Psoas muscle (tissue), 8 donors: ENCODE results near the gene ARHGEF4. TPM values are rescaled to one million over a fixed set of nuclear protein-coding genes. Genes with fewer than 3 reads are reported as not detected.

Experiments
- ATAC-seq, 4 donors: fragments of 200-7000 bp; cut with Tn5 transposase; one replicate each; pipeline ENCODE4 v1.9.1; 2020; ENCODE audit warnings: moderate library complexity in 3 of 4, mild to moderate bottlenecking in 2 of 4
- DNase-seq, 2 donors: peaks; one replicate each; pipeline ENCODE4 v3.0.0-alpha.2; 2020
- H3K27ac ChIP-seq: fragments of 200-600 bp; one replicate; pipeline ENCODE4 v1.8.0; 2022
- H3K27me3 ChIP-seq, 3 donors: fragments of 200-600 bp in 1 of 3; one replicate each; pipeline versions ENCODE4 v1.6.1 to v1.8.0; 2013 to 2022; ENCODE audit warnings: low read length in 2 of 3, mild to moderate bottlenecking in 2 of 3, moderate library complexity in 1 of 3; ENCODE audit not compliant: insufficient read depth in 3 of 3
- H3K36me3 ChIP-seq, 2 donors: fragments of 200-600 bp in 1 of 2; one replicate each; pipeline versions ENCODE4 v1.6.1 to v1.8.0; 2013 to 2022; ENCODE audit warnings: low read depth in 1 of 2, mild to moderate bottlenecking in 1 of 2, moderate library complexity in 1 of 2; ENCODE audit not compliant: insufficient read depth in 1 of 2
- H3K4me1 ChIP-seq: fragments of 200-600 bp; one replicate; pipeline ENCODE4 v1.8.0; 2022
- H3K4me3 ChIP-seq: fragments of 200-600 bp; one replicate; pipeline ENCODE4 v1.8.0; 2022; ENCODE audit warnings: mild to moderate bottlenecking
- H3K9me3 ChIP-seq: fragments of 200-600 bp; one replicate; pipeline ENCODE4 v1.8.0; 2022
- CTCF ChIP-seq: fragments of 200-600 bp; IDR thresholded peaks from one replicate; pipeline ENCODE4 v1.8.0; 2022; ENCODE audit warnings: antibody characterized with exemption
- WGBS, 3 donors: extraction: QIAGEN DNeasy Blood & Tissue Kit; methylation state at CpG; one replicate each; pipeline versions ENCODE4 v1.1.6 to v1.1.7; 2013; 5-methylcytosine and 5-hydroxymethylcytosine counted together
- intact Hi-C, 2 donors: fragments of 100-400 bp; cut with DNase I; formaldehyde crosslinking; loops; one replicate each; pipeline versions ENCODE4 v1.11.0 to v1.14.2; 2022
- polyA plus RNA-seq, 3 donors: library from polyadenylated mRNA; stranded (reverse); fragments of 200-250 nt; gene quantifications; one replicate each; pipeline ENCODE4 v1.2.3, GENCODE V29; 2013
- total RNA-seq, 4 donors: library from RNA; stranded (reverse); fragmentation: NEBNext Ultra II Directional in 2 of 4; extraction: Animal tissue kit (Norgen Biotek cat#: 25700) in 2 of 4; gene quantifications; one replicate each; pipeline versions ENCODE4 v1.2.1 to v1.2.4, GENCODE V29; 2021 to 2023
- donor health status: healthy with polysubstance abuse.
- donor health status: DM: no; HTN: no; CAD: no; lungs with moderate emphysema.
- donor health status: Bipolar disorder and iron deficiency.
- donor health status: healthy.
- donor health status: DM: yes; HTN: yes; CAD: no.
- donor health status: DM: no; HTN: no; CAD: no.
- donor health status: DM: no; HTN: no; CAD: no.
- donor health status: DM: yes; HTN: yes; CAD: no.

The ARHGEF4 gene
- total and polyA plus RNA-seq, 7 donors = 0.63 to 6.9 (median 3.7) TPM

- Histone ChIP-seq H3K36me3 (no peaks in the 10 kb centered on the region), H3K4me3 (no peak overlapping the region), H3K4me1 (no peaks in the 10 kb centered on the region), H3K9me3 (no peaks in the 10 kb centered on the region), H3K27me3 (peaks cover 0 to 4% (median 0%) of the 10 kb centered on the region in 3 donors), H3K27ac (no peak overlapping the region)
- 47 to 49% (median 48%) methylated on average over 4 of the region's 4 CpGs for WGBS, 3 donors
- intact Hi-C loops = loop anchor here in 1 of 2 donors (10.0 kb wide), 1 partner anchor 353 kb away; no protein-coding TSS in a partner anchor
- DNase-seq (no peak), ATAC-seq (no peak)
- TF ChIP-seq CTCF = no peak
Measured at GRCh38 chr2:130791617-130791939, 45.1 kb upstream of the ARHGEF4 start.

- TF ChIP-seq CTCF = no peak
- intact Hi-C loops = loop anchor here (5.0 to 10.0 kb wide), 3 partner anchors 77 to 357 kb away; no protein-coding TSS in a partner anchor
- DNase-seq (no peak), ATAC-seq (no peak)
- no peaks in the 10 kb centered on the region for H3K9me3 ChIP-seq
- no peaks in the 10 kb centered on the region for H3K36me3 ChIP-seq
- H3K27ac ChIP-seq = no peak overlapping the region
- WGBS, 3 donors = 47 to 52% (median 48%) methylated on average over 2 of the region's 2 CpGs
- H3K4me3 ChIP-seq = no peak overlapping the region
- no peaks in the 10 kb centered on the region for H3K4me1 ChIP-seq
- peaks cover 0 to 4% (median 0%) of the 10 kb centered on the region in 3 donors for H3K27me3 ChIP-seq
Measured at GRCh38 chr2:130795431-130795830, 41.3 kb upstream of the ARHGEF4 start.

- whole genome bisulfite sequencing, 3 donors = 71 to 80% (median 75%) methylated on average over 3 of the region's 3 CpGs
- Histone ChIP-seq H3K4me3 (no peak overlapping the region), H3K9me3 (no peaks in the 10 kb centered on the region), H3K27ac (no peak overlapping the region), H3K36me3 (no peaks in the 10 kb centered on the region), H3K27me3 (peaks cover 0 to 4% (median 0%) of the 10 kb centered on the region in 3 donors), H3K4me1 (no peaks in the 10 kb centered on the region)
- intact Hi-C loops = loop anchor here (2.0 to 10.0 kb wide), 5 partner anchors 76 to 356 kb away; no protein-coding TSS in a partner anchor
- ATAC-seq = no peak
- DNase-seq = no peak
- no peak for TF ChIP-seq CTCF
Measured at GRCh38 chr2:130796290-130796689, 40.4 kb upstream of the ARHGEF4 start.

GRCh38 chr2:130797493-130798435 is 39.0 kb upstream of the ARHGEF4 start:
- H3K4me3 ChIP-seq = peak overlapping the region; percentile 90
- DNase-seq (peak; percentile 92 to 93), ATAC-seq (peak; percentile 97)
- 0 to 1% (median 1%) methylated on average over 76 to 96 of the region's 96 CpGs for WGBS, 3 donors
- peak overlapping the region; percentile 84 for H3K27ac ChIP-seq
- TF ChIP-seq CTCF = peak; percentile 80
- no peaks in the 10 kb centered on the region for H3K4me1 ChIP-seq
- H3K9me3 ChIP-seq = no peaks in the 10 kb centered on the region
- H3K36me3 ChIP-seq = no peaks in the 10 kb centered on the region
- H3K27me3 ChIP-seq = peaks cover 0 to 4% (median 0%) of the 10 kb centered on the region in 3 donors
- intact Hi-C loops = loop anchor here (2.0 to 10.0 kb wide), 5 partner anchors 75 to 355 kb away; no protein-coding TSS in a partner anchor
